Stimulated activated CD4-positive, alpha-beta T cell treated with anti-CD3 and anti-CD28 coated beads, Interleukin-2, amount 100 ng/mL, for 48 hours (primary cell): ENCODE data around the gene WDR35.
A peak's percentile ranks its signal among the peaks of the same experiment; 100 is the strongest.
"Not testable (repeated sequence)": the region's sequence is repeated elsewhere in the genome, so short reads cannot be mapped to it uniquely, and the experiment has no call there.

Experiments used
- DNase-seq, 2 donors: peaks; one replicate each; pipeline ENCODE4 v3.0.0-alpha.2; 2020

Gene WDR35

GRCh38 chr2:19933351-19933981 is 56.4 kb downstream of the WDR35 start:
- DNase-seq: no peak

- DNase-seq: no peak
These were observed 57.0 kb downstream of the WDR35 start for GRCh38 chr2:19932928-19933327.

GRCh38 chr2:19929226-19929625 is 60.7 kb downstream of the WDR35 start:
- DNase-seq: no peak

- not testable (repeated sequence) for DNase-seq
These were observed 62.1 kb downstream of the WDR35 start for GRCh38 chr2:19927816-19928215.

- DNase-seq: not testable (repeated sequence)
These were observed 65.4 kb downstream of the WDR35 start for GRCh38 chr2:19924526-19924925.

GRCh38 chr2:19922188-19922587 is 67.7 kb downstream of the WDR35 start:
- not testable (repeated sequence) for DNase-seq

- DNase-seq: no peak
These were observed 73.4 kb downstream of the WDR35 start for GRCh38 chr2:19916385-19916950.

- DNase-seq: no peak
These were observed 75.5 kb downstream of the WDR35 start for GRCh38 chr2:19914266-19914975.

- DNase-seq: no peak
These were observed 77.9 kb downstream of the WDR35 start for GRCh38 chr2:19911808-19912509.

- DNase-seq: no peak
These were observed 87.6 kb downstream of the WDR35 start for GRCh38 chr2:19902216-19902740.

GRCh38 chr2:19901442-19902215 is 88.3 kb downstream of the WDR35 start, which contains the start of gene TTC32:
Gene TTC32, minus strand, starts transcription at chr2:19901983. Its CDS starts 129 bp downstream, at chr2:19901854.
- peak; percentile 86 to 88 for DNase-seq

- DNase-seq: no peak
These were observed 88.9 kb downstream of the WDR35 start for GRCh38 chr2:19900931-19901441.

GRCh38 chr2:19899985-19900930 is 89.6 kb downstream of the WDR35 start:
- no peak for DNase-seq

- DNase-seq: no peak
These were observed 91.1 kb downstream of the WDR35 start for GRCh38 chr2:19898592-19899329.

GRCh38 chr2:19897623-19898245 is 92.2 kb downstream of the WDR35 start:
- no peak for DNase-seq

GRCh38 chr2:19895535-19895934 is 94.4 kb downstream of the WDR35 start:
- no peak for DNase-seq

- no peak for DNase-seq
These were observed 95.6 kb downstream of the WDR35 start for GRCh38 chr2:19894134-19894792.

- no peak for DNase-seq
These were observed 96.3 kb downstream of the WDR35 start for GRCh38 chr2:19893520-19894133.

GRCh38 chr2:19891971-19892370 is 97.9 kb downstream of the WDR35 start:
- DNase-seq: not testable (repeated sequence)
